GM10847 (cell line): Measurements from ENCODE around the gene FBN2.

ENCODE experiments used
- POLR2A ChIP-seq: IDR thresholded peaks from 2 replicates; pipeline ENCODE4 v1.6.1; 2011; ENCODE audit not compliant: insufficient read length; ENCODE audit errors: extremely low read depth

The FBN2 gene

DNA sequence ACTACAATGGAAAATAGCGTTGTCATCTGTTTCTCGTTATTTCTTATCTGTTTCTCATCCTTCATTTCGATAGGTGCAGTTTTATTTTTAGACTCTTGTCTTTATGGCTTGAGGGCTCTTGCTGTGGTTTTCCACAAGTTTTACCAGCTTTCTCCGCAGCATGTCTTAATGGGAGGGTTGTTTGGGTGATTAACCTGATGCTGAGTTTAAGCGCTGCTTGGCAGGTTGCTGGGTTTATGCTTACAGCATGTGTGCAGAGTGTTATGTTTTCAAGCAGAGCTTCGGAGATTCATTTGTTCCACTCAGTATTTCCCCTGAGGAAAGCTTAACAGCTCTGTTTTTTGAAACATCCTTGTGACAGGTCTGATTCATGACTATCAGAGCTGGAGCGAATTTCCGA, 300.5 kb downstream of the FBN2 start:
- no peak for TF ChIP-seq POLR2A

DNA sequence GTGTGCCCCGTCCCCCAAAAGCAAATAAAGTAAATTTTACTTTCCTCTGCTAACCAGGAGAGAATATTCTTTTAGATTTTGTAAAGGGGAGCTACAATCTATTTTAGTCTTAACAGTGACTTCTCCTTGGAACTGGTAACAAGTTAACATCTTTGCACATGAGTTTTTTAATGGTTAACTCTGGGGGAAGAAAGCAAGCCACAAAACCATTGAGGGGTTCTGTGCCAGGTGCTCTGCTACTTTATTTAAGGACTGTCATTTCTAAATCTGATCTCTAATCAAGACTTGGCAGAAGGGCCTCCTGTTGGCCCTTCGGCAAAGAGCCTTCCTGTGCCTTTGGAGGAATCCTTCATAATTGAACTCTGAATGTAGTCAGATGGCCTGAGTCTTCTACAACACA, 301.0 kb downstream of the FBN2 start:
- no peak for TF ChIP-seq POLR2A

DNA sequence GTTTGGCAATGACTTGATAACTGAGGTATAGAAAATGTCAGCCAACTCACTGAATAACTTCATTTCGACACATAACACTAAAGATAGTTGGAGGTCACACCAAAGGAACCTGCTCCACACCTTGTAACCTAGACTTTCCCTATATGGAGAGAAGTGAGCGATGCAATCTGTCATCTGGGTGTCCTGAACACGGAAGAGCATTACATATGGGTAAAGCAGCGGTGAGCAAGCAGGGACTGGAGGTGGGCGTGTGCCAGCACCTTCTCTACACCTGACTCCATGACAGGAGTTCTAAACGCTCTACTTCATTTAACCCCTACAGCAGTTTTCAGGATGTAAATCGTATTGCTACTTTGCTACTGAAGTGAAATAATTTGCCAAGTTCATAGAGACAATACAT, 301.7 kb downstream of the FBN2 start:
- TF ChIP-seq POLR2A, result no peak

DNA sequence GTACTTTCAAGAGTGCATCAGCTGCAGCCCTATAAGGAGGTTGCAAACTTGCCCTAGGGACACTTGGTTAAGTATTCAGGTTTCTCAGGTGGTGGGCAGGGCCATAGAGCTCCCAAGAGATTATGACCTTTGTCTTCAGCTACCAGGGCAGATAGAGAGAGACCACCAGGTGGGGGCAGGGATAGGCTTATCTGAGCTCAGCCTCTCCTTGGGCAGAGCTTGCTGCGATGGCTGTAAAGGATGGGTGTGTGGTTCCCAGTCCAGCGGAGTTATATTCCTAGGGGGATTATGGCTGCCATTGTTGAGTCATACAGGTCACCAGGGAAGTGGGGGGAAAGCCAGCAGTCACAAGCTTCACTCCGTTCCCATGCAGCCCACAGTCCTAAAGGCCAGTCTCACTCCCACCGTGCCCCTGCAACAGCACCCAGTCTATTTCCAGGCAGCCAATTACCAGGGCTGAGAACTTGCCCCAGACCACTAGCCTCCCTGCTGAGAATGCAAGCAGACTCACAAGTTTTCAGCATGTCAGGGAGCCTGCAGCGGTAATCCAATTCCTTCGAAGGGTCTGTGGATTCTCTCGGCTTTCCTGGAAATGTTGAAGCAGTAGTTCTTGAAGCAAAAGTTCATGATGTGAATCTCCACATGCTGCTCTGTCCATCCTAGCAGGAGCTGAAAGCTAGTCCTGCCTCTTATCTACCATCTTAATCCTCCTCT, 303.0 kb downstream of the FBN2 start:
- no peak for TF ChIP-seq POLR2A

DNA sequence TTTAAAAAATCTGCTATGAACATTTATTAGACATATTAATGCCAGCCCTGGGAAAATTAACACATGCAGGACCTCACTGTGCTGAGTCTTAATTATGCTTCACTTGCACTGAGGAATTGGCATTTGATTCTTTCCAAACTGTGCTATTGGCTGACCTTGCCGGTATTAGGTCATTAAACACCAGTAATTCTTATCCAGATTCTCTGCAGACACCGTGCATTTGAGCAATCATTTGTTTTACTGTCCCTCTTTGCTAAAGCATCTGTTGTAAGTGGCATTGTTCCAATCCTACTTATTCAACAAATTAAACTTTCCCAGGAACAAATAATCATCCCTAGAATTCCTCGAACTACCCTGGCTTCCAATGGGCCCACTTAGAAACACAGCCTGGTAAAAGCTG, 309.5 kb downstream of the FBN2 start:
- no peak for TF ChIP-seq POLR2A

DNA sequence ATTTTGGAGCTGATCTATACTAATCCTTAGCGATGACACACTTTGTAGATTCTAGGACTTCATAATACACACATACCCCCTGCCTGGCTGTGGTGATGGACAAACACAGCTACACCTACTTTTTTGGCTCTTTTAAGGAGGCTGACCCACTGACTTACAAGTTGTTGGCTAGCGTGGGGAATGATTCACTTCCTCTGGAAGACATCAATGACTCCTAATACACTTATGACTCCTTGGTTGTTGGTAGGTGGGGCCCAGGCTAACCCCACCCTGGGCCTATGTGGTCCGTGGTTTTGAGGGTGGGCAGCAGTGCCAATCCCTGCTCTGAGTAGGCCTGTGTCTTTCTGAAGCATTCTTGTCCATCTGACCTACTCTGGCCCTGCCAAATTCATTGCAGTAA, 310.0 kb downstream of the FBN2 start:
- no peak for TF ChIP-seq POLR2A

DNA sequence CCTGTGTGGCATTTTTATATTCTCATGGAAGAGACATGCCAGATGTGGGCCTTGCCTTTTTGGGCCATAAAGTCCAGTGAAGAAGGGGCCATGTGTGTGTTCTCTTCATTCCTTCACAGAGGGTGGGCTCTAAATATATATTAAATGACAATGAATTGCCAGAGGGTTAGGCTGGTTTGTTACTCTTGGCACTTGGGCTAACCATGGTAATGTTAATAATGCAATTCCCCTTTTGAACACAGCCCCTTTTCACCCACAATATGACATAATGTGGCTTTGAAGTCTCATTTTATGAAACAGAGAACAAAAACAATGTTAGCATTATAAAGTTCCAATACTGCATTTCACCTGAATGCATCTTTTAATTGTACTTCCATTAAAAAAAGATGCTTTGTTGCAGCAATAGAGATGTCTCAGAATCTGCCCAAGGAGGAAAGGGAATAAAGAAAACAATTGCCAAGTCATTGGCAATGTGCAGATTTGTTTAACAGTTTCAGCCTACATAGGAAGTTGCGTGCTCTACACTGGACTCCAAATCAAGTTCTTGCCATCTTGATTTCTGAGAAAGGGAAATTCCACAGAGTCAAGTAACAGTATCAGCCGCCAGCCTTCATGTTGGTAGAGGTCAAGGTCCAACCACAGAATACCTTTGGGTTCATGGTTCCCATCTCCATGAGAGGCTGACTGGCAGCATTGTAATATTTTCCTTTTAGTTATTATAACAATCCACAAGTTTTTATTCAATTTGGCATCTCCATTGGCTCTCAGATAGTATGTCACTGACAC, 312.6 kb downstream of the FBN2 start:
- TF ChIP-seq POLR2A, result no peak

DNA sequence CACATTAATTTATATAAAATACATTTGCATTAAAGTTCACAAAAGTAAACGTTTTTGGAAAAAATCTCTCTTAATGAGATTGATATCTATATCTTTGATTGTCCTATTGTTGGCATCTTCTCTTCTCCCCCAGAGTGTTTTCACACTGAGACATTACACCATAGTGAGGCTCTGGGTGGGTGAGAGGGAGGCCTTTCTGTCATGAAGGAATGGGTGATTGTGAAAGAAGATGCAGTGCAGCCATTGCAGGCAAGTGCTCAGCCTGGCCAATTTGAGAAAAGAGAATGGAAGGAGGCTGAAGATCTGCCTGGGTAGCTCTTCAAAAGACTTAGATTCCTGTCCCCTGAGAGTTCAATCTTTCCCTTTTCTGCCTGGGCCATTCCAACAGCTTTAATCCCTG, 313.7 kb downstream of the FBN2 start:
- no peak for TF ChIP-seq POLR2A

DNA sequence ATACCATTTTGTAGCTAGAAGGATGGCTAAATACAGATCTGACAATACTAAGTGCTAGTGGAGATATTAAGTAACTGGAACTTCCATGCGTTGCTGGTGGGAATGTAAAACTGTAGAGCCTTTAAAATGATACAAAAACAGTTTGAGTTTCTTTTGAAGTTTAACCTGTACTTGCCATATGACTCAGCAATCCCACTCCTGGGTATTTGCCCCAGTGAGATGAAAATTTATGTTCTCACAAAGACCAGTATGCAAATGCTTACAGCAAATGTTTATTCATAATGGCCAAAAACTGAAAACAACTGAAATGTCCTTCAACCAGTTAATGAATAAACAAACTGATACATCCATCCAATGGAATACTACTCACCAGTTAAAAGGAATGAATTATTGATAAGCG, 317.2 kb downstream of the FBN2 start:
- TF ChIP-seq POLR2A, result no peak

DNA sequence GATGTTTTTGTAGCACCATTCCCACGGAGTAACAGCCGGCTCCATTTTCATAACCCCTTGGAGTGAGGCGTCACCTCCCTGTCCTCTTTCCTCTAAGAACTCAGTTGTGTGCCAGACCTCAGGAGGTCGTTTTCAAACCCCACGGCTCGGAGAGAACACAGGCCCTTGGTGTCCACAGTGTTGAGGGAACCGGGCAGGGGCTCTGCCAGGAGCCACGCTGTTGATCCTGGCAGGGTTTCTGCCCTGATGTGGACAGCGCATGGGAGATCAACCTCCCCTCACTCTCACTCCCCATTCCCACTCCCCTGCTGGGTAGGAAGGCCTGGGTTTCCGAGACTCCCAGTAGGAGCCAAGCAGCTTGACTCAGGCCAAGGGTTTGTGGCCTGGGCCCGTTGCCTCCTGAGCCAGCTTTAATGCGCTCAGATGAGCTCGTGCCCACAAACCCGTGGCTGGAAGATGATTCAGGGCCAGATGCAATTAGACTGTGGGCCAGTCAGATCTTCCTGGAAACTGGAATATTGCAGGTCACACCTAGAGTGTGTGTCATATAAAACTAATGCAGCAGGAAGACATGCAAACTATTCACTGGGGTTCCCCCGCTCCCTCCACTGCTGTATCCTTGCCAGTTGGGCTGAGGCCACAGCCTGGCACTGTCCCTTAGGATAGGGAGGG, 321.0 kb downstream of the FBN2 start:
- no peak for TF ChIP-seq POLR2A

DNA sequence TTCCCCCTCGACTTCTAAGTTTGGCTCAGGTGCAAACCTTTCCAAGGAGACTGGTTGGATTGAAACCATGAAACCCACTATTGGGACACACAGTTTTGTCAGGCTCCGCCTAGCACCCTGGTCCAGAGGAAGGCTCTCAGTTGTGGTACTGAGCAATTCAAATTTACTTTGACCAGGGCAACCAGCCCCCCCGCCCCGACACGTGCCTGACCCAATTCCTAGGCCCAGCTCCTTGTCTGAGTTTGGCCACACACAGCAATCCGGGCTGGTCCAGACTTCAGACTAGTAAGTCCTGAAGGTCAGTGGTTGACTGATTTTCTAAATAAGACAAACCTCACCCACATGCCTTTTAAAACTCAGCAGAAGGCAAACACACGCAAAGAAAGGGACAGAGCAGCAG, 321.8 kb downstream of the FBN2 start:
- TF ChIP-seq POLR2A, result no peak

DNA sequence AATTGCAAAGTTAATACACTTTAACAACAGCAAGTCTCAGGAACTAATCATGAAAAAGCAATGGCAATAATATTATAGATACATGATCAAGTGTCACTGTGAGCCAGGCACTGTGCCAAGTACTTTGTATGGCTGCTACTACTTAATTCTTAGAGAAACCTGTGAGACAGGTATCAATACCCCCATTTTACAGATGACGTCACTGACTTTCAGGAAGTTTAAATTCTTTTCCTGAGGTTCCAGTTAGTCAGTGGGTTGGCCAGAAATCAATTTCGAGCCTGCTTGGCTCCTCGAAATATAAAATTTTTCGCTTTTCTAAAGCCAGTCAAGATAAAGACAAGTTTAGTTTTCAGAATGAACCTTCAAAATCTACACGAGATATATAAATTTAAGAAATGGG, 324.2 kb downstream of the FBN2 start:
- no peak for TF ChIP-seq POLR2A

DNA sequence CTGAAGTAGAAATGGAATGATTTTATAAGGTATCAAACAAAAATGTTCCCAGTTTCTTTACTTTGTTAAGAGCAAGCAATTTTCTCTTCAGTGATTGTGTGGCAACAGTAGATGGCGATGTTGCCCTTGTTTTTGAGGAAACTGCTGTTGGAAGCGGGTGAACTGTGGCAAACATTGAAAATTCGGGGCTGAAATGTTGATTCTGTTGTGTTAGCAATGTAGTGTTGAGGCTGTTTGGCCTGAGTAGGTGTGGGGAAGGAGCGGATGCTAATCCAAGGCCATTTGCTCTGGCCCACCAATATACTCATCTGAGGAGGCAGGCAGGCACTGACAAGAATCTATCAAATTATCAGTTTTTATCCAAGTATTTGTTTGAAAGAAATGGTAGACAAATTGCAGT, 324.7 kb downstream of the FBN2 start:
- no peak for TF ChIP-seq POLR2A

DNA sequence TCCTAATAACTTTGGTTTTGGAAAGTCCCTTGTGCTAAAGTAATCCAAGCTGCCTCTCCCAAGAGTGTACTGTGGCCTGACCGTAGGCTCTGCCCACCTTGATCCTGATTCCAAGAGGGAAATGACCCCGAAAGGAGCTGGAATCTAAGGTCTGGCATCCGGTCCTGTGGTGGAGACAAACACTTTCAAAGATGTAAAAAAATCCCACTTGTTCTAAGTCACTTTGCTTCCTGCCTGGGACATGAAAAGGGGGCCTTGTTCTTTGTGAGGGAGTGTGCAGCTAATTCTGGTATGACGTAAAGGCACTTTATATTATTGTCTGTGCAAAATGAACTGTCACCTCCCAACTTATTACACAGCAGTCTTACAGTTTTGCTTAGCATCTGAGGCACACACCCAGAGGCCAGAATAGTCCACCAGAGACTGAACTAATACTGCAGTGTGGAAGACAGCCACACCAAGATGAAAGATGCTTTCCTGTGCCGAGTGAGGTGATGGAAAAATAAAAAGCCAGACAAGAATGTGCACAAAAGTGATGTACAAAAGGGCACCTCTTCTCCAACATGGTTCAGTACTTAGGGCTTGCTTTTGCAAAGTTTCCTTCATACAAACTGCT, 325.7 kb downstream of the FBN2 start:
- no peak for TF ChIP-seq POLR2A

DNA sequence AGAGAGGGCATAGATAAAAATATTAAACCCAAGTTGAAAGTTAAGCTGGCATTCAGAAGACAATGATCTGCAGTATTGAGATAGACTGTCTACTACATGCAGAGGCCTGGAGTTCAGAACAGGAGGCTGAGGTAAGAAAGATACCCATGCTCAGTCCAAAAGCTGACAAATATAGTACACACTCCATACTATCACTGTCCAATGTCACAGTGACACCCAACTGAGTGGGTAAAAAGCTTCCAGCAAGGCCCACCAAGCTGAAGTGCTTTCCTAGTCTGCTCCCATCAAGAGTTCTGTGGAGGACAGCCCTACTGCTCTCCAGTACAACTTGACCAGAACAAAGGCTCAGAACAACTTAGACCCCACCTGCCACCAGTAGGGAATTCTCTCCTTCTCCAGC, 329.6 kb downstream of the FBN2 start:
- TF ChIP-seq POLR2A, result no peak
